GM21737 (cell line): Measurements from ENCODE around the gene WFDC1.

Experiments used
- ATAC-seq: cut with Tn5 transposase; IDR thresholded peaks from one replicate; pipeline ENCODE4 v1.9.1; 2021; ENCODE audit warnings: mild to moderate bottlenecking, moderate library complexity; ENCODE audit not compliant: unreplicated experiment

Gene WFDC1, protein sequence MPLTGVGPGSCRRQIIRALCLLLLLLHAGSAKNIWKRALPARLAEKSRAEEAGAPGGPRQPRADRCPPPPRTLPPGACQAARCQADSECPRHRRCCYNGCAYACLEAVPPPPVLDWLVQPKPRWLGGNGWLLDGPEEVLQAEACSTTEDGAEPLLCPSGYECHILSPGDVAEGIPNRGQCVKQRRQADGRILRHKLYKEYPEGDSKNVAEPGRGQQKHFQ

DNA sequence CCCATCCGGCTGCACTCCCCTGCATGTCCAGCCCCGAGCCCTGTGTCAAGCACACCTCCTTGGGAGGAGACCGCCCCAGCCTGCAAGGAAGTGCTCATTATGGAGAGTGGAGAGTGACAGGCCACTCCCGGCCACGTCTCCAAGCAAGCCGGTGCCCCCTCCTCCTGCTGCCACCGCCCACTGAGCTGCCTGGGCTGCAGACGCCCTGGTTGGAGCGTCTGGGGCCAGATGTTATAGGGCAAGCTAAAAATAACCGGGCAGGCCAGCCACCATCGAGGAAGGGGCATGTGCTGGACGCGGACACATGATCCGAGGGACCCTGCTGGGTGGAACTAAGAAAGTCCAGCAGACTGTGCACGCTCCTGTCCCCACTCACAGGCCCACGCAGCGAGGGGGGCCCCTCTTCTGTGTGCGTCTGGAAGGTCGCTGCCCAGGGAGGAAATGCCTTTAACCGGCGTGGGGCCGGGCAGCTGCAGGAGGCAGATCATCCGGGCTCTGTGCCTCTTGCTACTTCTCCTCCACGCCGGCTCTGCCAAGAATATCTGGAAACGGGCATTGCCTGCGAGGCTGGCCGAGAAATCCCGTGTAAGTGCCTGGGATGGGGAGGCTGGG lies at the start of gene WFDC1:
TSS of gene WFDC1 (plus strand) at position 348 of the 612 bp plus-strand sequence. CDS start at position 442, 94 bp downstream.
- ATAC-seq: no peak

- ATAC-seq: no peak
Observed at GRCh38 chr16:84245956-84246678, 48.6 kb upstream of the WFDC1 start.

- no peak for ATAC-seq
Observed at GRCh38 chr16:84246679-84247077, 48.0 kb upstream of the WFDC1 start.

GRCh38 chr16:84247331-84247730 lies 47.3 kb upstream of the WFDC1 start:
- ATAC-seq: no peak

GRCh38 chr16:84247844-84248243 lies 46.8 kb upstream of the WFDC1 start:
- ATAC-seq: no peak

GRCh38 chr16:84252184-84252583 lies 42.5 kb upstream of the WFDC1 start:
- ATAC-seq: no peak

GRCh38 chr16:84253173-84253572 lies 41.5 kb upstream of the WFDC1 start:
- no peak for ATAC-seq

DNA sequence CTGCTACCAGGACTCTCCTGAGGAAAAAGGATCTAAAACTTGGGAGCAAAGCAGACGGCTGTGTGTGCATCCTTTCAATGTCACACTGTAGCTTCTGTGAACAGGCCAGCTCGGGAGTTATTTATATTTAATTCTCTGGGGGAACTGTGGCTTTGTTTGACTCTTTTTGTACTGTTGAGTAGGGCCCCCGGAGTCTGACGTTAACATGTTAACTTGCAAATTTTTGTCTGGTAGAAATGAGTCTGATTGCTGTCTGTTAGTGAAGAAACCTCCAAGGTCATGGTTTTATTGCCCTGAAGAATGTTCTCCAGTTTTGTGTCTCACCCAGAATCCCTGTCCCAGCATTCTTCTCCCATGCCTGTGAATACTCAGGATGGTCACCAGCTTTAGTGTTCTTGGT lies 40.6 kb upstream of the WFDC1 start:
- no peak for ATAC-seq

GRCh38 chr16:84255050-84255810 lies 39.4 kb upstream of the WFDC1 start:
- no peak for ATAC-seq

DNA sequence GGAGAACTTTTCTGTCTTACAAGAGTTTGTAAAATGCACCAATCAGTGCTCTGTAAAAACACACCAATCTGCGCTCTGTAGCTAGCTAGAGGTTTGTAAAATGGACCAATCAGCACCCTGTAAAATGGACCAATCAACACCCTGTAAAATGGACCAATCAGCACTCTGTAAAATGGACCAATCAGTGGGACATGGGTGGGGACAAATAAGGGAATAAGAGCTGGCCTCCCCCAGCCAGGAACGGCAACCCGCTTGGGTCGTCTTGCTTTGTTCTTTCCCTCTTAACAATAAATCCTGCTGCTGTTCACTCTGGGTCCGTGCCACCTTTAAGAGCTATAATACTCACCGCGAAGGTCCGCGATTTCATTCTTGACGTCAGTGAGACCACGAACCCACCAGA lies 36.4 kb upstream of the WFDC1 start:
- ATAC-seq: no peak

- ATAC-seq: no peak
Observed at GRCh38 chr16:84259691-84260090, 35.0 kb upstream of the WFDC1 start.

DNA sequence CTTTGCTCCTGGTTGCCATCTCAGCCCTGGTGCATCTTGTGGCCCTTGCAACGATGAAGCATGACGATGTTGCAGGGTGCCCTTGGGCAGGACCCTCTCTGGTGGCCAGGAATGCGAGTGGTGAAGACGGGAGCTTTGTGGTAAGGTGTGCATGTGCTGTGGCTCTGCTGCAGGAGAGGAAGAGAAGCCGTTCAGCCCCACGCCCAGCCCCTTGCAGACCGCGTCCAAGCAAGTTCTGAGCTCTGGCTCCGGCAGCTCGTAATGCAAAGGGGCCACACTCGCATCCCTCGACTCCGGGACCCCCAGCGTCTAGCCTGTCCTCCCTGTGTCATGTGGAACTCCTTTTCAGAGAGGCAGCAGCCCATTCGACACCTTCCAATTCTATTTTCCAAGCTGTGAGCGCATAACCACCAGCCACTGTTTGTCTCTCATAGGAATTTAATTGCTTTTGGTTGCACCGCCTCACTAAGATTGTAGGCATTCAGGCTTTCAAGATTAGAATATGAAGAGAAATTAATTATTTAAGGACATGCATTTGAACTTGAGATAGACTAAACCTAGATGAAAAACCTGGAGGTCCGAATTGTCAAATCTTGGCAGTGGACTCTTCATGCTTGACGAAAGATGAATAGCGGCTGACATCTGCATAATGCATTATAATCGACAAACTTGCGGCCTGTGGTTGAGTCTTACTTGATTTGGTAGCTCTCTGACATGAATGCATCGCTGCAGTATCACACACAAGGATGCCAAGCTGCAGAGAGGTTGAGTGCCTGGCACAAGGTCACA lies 33.7 kb upstream of the WFDC1 start:
- ATAC-seq: no peak

DNA sequence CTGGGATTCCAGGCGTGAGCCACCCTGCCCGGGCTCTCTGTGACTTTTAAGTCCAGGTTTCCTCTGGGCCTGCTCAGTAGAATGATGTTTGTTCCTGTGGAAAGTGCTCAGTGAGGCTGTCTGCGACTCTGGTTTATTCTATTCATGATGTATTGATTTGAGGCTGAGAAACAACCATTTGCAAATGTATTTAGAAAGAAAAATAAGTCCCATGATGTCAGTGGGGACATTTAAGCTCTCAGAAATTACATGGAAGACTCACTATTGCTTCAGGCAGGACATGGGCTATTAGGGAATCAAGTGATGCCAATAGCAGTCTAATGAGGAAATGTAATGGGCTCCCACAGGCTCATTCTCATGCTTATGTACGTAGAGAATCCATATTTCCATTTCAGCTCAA lies 32.6 kb upstream of the WFDC1 start:
- no peak for ATAC-seq

GRCh38 chr16:84262939-84263338 lies 31.7 kb upstream of the WFDC1 start:
- no peak for ATAC-seq

GRCh38 chr16:84266451-84266850 lies 28.2 kb upstream of the WFDC1 start:
- ATAC-seq: no peak

GRCh38 chr16:84267380-84267779 lies 27.3 kb upstream of the WFDC1 start:
- no peak for ATAC-seq

- ATAC-seq: no peak
Observed at GRCh38 chr16:84268291-84269040, 26.2 kb upstream of the WFDC1 start.

DNA sequence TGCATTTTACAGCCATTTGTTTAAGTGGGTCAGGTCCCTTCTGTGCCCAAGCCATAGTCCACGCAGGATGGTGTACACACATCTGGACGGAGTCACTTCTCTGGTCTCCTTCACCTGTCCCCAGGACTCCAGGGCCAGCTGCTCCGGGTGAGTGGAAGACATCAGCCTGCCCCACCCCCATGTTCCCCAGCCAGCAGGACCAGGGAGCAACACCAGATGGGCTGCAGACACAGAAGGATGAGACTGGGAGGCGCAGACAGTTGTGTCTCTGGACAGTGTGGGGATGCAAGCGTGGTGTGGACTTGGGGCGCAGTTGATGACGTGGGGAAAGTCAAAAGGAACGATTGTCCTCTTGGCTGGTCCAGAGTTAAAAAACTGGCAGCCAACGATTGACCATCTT lies 24.6 kb upstream of the WFDC1 start:
- ATAC-seq: no peak

- ATAC-seq: no peak
Observed at GRCh38 chr16:84270531-84270930, 24.1 kb upstream of the WFDC1 start.

DNA sequence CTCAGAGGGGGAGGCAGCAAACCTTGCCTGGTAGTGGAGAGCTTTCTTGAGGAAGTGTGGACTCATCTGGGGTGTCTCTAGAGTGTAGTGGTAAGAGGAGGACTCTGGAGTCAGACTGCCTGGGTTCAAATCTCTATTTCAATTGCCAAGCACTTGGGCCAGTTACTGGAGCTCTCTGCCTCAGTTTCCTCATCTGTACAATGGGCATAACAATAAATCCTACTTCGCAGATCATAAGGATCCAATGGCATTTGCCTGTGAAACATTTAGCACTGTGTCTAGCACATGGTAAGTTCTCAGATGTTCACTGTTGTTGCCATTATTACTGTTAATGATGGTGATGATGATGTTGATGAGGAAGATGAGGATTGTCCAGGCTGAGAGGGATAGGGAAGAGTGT lies 23.6 kb upstream of the WFDC1 start:
- no peak for ATAC-seq
